ENCODE results near the gene LRRC25. TPM values are rescaled to one million over a fixed set of nuclear protein-coding genes. Genes with fewer than 3 reads are reported as not detected.
A peak's percentile ranks its signal among the peaks of the same experiment; 100 is the strongest.

The LRRC25 gene
- total and polyA plus RNA-seq, 10 of the 15 experiments (the other 5 are each of a cell fraction or from before 2014, with no cell fraction given) = 0.38 to 2.9 (median 1.2) TPM

DNA sequence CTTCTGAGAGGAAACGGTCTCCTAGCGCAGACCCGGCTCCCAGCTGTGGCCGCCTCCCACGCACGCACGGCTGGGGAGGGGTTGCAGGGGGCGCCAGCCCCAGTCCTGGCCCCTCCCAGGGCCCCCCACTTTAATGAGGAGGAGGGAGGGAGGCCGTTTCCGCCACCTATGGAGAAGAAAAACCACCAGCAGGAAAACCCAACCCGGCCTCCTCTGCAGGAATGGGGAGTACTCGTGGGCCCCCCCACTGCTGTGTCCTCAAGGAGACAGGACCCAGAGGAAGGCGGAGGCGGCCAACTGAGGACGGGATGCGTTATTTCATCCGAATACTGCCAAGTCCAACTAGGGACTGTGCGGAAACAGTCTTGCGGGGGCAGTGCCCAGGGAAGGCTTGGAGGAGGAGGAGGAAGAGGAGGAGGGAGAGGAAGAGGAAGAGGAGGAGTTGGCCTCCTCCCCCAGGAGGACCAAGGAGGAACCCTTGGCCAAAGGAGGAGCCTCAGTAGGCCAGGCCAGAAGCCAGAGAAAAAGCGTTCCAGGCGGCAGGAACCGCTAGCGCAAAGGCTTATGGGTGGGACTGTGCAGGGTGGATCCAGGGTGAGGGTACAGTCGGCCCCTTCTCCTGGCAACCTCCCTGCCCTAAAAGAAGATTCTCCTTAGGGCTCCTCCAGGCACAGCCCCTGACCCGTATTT is 17.9 kb upstream of the LRRC25 start (continued):
- TF ChIP-seq, protein P1, sequence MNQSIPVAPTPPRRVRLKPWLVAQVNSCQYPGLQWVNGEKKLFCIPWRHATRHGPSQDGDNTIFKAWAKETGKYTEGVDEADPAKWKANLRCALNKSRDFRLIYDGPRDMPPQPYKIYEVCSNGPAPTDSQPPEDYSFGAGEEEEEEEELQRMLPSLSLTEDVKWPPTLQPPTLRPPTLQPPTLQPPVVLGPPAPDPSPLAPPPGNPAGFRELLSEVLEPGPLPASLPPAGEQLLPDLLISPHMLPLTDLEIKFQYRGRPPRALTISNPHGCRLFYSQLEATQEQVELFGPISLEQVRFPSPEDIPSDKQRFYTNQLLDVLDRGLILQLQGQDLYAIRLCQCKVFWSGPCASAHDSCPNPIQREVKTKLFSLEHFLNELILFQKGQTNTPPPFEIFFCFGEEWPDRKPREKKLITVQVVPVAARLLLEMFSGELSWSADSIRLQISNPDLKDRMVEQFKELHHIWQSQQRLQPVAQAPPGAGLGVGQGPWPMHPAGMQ (IDR thresholded peaks at IDR 0.05; ENCODE audit: borderline replicate concordance) = no peak
- TF ChIP-seq, protein P2, sequence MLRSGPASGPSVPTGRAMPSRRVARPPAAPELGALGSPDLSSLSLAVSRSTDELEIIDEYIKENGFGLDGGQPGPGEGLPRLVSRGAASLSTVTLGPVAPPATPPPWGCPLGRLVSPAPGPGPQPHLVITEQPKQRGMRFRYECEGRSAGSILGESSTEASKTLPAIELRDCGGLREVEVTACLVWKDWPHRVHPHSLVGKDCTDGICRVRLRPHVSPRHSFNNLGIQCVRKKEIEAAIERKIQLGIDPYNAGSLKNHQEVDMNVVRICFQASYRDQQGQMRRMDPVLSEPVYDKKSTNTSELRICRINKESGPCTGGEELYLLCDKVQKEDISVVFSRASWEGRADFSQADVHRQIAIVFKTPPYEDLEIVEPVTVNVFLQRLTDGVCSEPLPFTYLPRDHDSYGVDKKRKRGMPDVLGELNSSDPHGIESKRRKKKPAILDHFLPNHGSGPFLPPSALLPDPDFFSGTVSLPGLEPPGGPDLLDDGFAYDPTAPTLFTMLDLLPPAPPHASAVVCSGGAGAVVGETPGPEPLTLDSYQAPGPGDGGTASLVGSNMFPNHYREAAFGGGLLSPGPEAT (IDR thresholded peaks at IDR 0.05; ENCODE audit: low read depth) = 0 out of 2 replicates have a peak, but pooled peaks have one; percentile 12
- TF ChIP-seq, protein P3, sequence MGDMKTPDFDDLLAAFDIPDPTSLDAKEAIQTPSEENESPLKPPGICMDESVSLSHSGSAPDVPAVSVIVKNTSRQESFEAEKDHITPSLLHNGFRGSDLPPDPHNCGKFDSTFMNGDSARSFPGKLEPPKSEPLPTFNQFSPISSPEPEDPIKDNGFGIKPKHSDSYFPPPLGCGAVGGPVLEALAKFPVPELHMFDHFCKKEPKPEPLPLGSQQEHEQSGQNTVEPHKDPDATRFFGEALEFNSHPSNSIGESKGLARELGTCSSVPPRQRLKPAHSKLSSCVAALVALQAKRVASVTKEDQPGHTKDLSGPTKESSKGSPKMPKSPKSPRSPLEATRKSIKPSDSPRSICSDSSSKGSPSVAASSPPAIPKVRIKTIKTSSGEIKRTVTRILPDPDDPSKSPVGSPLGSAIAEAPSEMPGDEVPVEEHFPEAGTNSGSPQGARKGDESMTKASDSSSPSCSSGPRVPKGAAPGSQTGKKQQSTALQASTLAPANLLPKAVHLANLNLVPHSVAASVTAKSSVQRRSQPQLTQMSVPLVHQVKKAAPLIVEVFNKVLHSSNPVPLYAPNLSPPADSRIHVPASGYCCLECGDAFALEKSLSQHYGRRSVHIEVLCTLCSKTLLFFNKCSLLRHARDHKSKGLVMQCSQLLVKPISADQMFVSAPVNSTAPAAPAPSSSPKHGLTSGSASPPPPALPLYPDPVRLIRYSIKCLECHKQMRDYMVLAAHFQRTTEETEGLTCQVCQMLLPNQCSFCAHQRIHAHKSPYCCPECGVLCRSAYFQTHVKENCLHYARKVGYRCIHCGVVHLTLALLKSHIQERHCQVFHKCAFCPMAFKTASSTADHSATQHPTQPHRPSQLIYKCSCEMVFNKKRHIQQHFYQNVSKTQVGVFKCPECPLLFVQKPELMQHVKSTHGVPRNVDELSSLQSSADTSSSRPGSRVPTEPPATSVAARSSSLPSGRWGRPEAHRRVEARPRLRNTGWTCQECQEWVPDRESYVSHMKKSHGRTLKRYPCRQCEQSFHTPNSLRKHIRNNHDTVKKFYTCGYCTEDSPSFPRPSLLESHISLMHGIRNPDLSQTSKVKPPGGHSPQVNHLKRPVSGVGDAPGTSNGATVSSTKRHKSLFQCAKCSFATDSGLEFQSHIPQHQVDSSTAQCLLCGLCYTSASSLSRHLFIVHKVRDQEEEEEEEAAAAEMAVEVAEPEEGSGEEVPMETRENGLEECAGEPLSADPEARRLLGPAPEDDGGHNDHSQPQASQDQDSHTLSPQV (IDR thresholded peaks at IDR 0.05) = no peak
- TF ChIP-seq IKZF2 (IDR thresholded peaks at IDR 0.05) = peak; percentile 51 to 63; a peak in 3 of 4 replicates
- TF ChIP-seq DPF2 (IDR thresholded peaks at IDR 0.05) = peak; percentile 58; the same call in 1 of the 2 replicates
